Left renal pelvis (tissue), 4 donors: ENCODE measurements around the gene MBD5. TPM values are rescaled to one million over a fixed set of nuclear protein-coding genes. Genes with fewer than 3 reads are reported as not detected.

ENCODE experiments used
- DNase-seq, 4 donors: peaks; one replicate each; pipeline ENCODE4 v3.0.0-alpha.2; 2013; ENCODE audit warnings: low read depth in 4 of 4, low spot score in 3 of 4
- polyA plus RNA-seq, 4 donors: library from polyadenylated mRNA; unstranded; fragments of 120-200 nt; gene quantifications; one replicate each; pipeline ENCODE4 v1.2.1, GENCODE V29; 2013; ENCODE audit not compliant: insufficient read length in 4 of 4

Gene MBD5
- polyA plus RNA-seq, 4 donors: 43.9 to 53.8 (median 52.2) TPM

- DNase-seq: no peak
Observed at GRCh38 chr2:148512501-148512900, 491.6 kb downstream of the MBD5 start.

DNA sequence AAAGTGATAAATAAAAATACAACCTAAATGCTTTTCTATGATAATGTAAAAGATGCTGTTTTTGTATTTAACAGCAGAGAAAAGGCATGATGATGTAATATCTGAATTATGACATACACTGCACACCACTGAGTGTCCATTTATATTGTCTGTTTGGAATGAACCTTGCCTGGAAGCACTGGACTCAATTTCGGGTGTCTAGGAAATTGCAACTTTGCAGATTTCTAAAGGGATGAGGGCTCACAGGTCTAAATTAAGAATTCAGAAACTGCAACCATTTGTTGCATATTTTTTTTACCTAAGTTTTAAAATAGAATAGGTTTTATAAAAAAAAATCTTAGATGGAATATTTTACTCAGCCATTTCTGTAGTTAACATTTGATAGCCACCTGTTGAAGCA is 492.5 kb downstream of the MBD5 start:
- no peak for DNase-seq

DNA sequence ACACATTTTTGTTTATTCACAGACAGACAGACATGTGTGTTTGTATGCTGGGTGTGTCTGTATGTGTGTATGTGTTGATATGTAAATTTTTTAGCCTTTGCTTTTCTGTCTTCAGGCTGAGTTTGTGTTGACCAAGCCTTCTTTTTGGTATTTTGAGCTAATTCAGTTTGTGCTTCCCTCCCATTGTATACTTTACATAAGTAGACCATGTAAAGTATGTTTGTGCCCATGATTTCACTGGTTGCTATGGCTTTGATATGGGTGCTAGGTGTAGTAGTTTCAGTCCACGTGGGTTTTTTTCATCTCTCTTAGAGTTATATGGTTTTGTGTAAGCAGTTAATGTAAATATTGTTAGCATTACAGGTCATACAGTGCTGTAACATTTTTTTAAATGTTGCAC is 494.2 kb downstream of the MBD5 start:
- DNase-seq: no peak

- DNase-seq: no peak
Observed at GRCh38 chr2:148515976-148516375, 495.1 kb downstream of the MBD5 start.

DNA sequence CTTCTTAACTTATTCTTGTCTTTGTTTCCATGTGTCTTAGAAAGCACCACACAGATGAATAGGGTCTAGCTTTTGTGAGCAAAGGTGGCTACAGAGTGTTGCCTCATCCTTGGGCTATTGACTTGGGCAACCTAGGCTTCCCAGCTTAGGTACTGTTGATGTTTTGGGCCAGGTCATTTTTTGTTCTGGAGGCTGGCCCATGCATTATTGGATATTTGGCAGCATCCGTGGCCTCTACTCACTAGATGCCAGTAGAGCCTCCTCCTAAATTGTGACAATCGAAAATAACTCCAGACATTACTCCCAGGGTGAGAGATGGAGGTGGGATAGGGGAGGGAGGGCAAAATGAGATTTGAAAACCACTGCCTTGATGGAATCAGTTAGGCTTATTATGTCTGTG is 496.4 kb downstream of the MBD5 start:
- no peak for DNase-seq

- no peak for DNase-seq
Observed at GRCh38 chr2:148517822-148518221, 496.9 kb downstream of the MBD5 start.

- DNase-seq: no peak
Observed at GRCh38 chr2:148519013-148519412, 498.1 kb downstream of the MBD5 start.

- DNase-seq: no peak
Observed at GRCh38 chr2:148521181-148521580, 500.3 kb downstream of the MBD5 start.

DNA sequence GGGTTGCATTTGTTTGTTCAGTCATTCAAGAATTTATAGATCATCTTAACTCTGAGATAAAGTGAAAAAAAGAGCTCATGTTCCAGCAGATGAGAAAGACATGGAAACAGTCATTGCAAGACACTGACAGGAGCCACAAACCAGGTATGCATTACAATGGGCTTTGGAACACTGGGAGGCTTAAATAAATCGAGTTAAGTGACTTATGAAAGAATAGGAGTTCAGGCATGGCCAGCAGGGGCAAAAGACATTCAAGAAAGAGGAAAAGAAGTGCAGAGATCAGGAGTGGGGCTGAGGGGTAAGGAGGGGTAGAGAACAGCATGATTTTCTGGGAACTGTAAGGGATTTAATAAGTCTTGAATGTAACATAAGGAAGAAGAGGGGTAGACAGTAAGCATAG is 502.4 kb downstream of the MBD5 start:
- DNase-seq: no peak

GRCh38 chr2:148524519-148524919 is 503.6 kb downstream of the MBD5 start:
- no peak for DNase-seq

DNA sequence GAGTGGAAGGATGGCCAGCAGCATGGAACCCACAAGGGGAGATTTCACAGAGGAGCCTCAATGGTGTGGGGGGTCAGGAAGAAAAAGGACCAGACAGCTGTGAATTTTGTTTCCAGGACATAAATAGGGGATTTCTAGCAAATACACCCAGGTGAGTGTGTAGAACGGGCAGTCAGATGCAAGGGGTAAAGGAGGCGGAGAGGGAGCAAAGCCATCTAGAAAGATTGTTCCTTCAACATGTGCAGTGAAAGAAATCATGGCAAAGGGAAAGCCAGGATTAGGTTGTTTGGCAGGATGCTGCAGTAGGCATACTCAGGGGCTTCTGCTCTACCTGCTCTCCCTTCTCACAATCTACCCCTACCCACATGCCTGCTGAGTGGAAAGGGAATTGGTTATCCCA is 504.2 kb downstream of the MBD5 start:
- DNase-seq: no peak

DNA sequence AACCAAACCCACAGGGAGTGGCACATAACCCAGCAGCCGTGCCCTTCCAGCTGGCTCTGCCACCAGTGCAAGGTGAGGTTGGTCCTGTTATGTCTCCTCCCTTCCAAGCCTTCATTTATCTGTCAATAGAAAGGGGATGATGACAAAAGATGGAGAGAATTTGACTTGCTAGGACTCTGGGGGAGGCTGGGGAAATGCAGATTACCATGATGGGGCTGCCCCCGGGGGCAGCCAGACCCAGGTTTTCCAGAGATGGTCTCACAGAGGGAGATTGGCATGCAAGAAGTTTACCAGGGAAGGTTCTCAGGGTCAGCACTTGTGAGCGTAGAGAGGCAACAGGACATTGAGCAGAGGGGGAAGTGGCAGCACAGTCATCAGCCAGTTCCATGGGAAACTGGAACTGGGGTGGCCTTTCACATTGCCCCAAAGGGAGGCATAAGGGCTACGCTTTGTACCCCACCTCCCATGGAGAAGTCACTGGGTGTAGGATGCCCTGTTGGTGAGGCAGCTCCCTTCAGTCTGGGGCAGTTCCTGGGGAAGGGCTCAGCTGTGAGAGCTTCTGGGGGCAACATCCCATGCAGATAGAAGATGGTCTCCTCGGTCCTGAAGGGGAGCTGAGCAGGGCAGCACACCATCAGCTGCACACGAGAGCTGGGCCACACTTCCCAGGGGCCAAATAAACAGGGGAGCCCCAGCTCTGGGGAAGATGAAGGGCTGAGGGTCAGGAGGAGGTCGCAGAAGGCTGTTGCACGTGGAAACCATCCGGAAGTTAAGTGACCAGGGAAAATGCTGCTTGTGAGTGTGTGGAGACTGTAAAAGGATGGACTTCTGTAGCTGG is 505.8 kb downstream of the MBD5 start:
- no peak for DNase-seq

- no peak for DNase-seq
Observed at GRCh38 chr2:148527488-148528340, 506.8 kb downstream of the MBD5 start.

- DNase-seq: no peak
Observed at GRCh38 chr2:148528356-148529064, 507.6 kb downstream of the MBD5 start.

- DNase-seq: no peak
Observed at GRCh38 chr2:148529745-148530144, 508.9 kb downstream of the MBD5 start.

DNA sequence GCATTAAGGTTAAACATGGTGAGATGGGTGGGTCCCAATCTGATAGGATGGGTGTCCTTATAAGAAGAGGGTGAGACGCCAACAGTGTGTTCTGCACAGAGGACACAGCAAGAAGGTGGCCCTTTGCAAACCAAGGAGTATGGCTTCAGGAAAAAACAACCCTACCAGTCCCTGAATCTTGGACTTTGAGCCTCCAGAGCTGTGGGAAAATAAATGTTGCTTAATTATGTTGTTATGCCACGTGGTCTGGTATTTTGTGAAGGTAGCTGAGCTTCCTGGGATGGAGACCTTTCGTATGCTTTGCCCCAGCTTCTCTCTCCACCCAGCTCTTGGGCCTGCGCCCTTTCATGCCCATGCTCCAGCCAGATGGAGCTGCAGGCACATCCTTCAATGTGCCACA is 509.5 kb downstream of the MBD5 start:
- no peak for DNase-seq

GRCh38 chr2:148531235-148531634 is 510.3 kb downstream of the MBD5 start:
- DNase-seq: no peak

DNA sequence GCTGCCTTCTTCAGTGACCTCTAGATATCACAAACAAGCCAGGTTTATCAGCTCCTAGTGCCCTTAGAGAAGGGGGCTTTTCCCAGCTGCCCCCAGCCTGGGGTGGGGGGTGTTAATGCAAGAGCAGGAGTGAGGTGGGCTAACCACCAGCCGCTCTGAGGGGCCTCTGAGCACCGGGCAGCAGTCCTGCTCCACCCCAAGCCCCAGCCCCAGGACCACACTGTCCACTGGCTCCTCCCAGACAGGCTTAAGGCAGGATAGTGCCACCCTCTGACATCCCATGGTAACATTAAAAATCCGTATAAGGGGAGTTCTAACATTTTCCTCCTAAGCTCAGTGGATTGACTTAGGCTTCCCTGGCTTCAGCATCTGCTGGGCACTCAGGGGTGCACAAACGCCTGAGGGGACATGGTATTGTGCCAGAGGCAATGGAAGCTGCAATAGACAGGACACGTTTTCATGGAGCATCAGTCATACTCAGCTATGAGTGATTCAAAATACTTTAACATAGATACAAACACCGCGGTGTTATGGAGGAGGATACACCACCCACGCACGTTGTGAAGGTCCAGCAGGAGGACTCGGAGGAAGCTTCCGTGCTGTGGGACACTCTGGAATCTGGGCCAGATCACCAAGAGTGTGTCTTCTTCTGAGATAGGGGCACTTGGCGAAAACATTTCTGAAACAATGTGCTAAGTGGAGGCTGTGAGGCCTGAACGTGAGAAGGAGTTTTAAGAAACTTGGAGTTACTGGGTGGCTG is 511.0 kb downstream of the MBD5 start:
- no peak for DNase-seq

DNA sequence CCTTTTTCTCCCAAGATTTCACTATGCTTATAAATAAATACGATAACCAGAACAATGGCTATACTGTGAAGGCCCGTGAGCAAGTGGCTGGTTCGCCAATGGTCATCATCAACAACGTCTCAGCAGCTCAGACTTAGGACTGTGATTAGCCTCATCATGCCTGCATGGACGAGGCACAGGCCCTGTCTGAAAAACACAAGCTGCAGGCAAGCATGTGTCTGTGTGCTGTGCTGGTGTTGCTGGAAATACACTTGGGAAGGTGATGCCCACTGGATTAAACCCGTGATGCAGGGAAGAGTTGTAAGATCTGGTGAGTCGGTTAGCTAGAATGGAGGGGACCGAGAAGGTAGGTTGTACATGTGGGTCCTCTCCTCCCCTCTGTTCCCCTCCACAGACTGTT is 512.1 kb downstream of the MBD5 start:
- no peak for DNase-seq

- no peak for DNase-seq
Observed at GRCh38 chr2:148533685-148534084, 512.8 kb downstream of the MBD5 start.
